Stimulated activated CD8-positive, alpha-beta memory T cell treated with anti-CD3 and anti-CD28 coated beads, Interleukin-12 subunit alpha, Interleukin-12 subunit beta, amount 100 ng/mL, for 1 hour (primary cell): ENCODE data around the gene KIFC1.

Source experiments
- DNase-seq: peaks from one replicate; pipeline ENCODE4 v3.0.0-alpha.2; 2020; ENCODE audit warnings: low read depth

Gene KIFC1

GRCh38 chr6:33411632-33412005 lies 20.0 kb downstream of the KIFC1 start:
- DNase-seq = no peak

GRCh38 chr6:33412140-33413009 lies 20.8 kb downstream of the KIFC1 start:
- no peak for DNase-seq

- no peak for DNase-seq
Measured at GRCh38 chr6:33413241-33414120, 21.9 kb downstream of the KIFC1 start.

- DNase-seq = no peak
Measured at GRCh38 chr6:33414592-33415271, 23.1 kb downstream of the KIFC1 start.

- DNase-seq = no peak
Measured at GRCh38 chr6:33415831-33416230, 24.2 kb downstream of the KIFC1 start.

- no peak for DNase-seq
Measured at GRCh38 chr6:33416386-33417127, 24.9 kb downstream of the KIFC1 start.

GRCh38 chr6:33417128-33417902 lies 25.7 kb downstream of the KIFC1 start:
- no peak for DNase-seq

GRCh38 chr6:33417903-33418689 lies 26.5 kb downstream of the KIFC1 start, which contains the start of gene CUTA:
CUTA (minus strand) TSS chr6:33418107; CDS start chr6:33418000, 107 bp downstream.
- peak; percentile 98 for DNase-seq

GRCh38 chr6:33418690-33419291 lies 27.2 kb downstream of the KIFC1 start:
- DNase-seq = no peak

- DNase-seq = no peak
Measured at GRCh38 chr6:33419580-33420490, 28.2 kb downstream of the KIFC1 start, which contains the start of gene SYNGAP1. SYNGAP1 (plus strand) TSS chr6:33420065; CDS start chr6:33420265, 200 bp downstream.

- DNase-seq = no peak
Measured at GRCh38 chr6:33420491-33421343, 29.1 kb downstream of the KIFC1 start.

GRCh38 chr6:33421344-33421643 lies 29.7 kb downstream of the KIFC1 start:
- DNase-seq = no peak

- no peak for DNase-seq
Measured at GRCh38 chr6:33423777-33424176, 32.2 kb downstream of the KIFC1 start.

GRCh38 chr6:33424855-33425667 lies 33.4 kb downstream of the KIFC1 start:
- no peak for DNase-seq

GRCh38 chr6:33425668-33426577 lies 34.3 kb downstream of the KIFC1 start:
- peak; percentile 71 for DNase-seq
